SK-N-SH (cell line): ENCODE data around the gene TRMT44. TPM values are rescaled to one million over a fixed set of nuclear protein-coding genes. Genes with fewer than 3 reads are reported as not detected.

Experiments used
- CTCF ChIA-PET: fragments of 300-600, 350-600 bp; formaldehyde crosslinking; extraction: SDS; loops from one replicate; lab custom pipeline; 2021; lab: Yijun Ruan, JAX
- POLR2A ChIA-PET: fragments of 350-600 bp; sonication (Branson Sonifier 250); formaldehyde crosslinking; extraction: SDS; loops from one replicate; lab custom pipeline; 2020; ENCODE audit warnings: antibody characterized with exemption, inconsistent platforms; lab: Yijun Ruan, JAX
- DNase-seq: peaks from one replicate; pipeline ENCODE4 v3.0.0; 2012
- H2AFZ ChIP-seq: fragments of 200-600 bp; sonication (generic); 2 replicates; pipeline ENCODE4 v1.8.1; 2016; ENCODE audit warnings: antibody characterized with exemption, mild to moderate bottlenecking, low read depth
- H3F3A ChIP-seq: fragments of 200-600 bp; sonication (generic); replicated peaks from 2 replicates; pipeline ENCODE3; 2016; ENCODE audit warnings: antibody characterized with exemption, mild to moderate bottlenecking; ENCODE audit not compliant: insufficient read depth
- H3K27ac ChIP-seq, 2 experiments: fragments of 200-500 bp in 1 of 2; fragments of 200-600 bp in 1 of 2; sonication (Bioruptor generic) in 1 of 2; sonication (generic), shearing (Covaris generic) in 1 of 2; 2 replicates each; pipeline versions ENCODE4 v1.5.1 to v1.6.1; 2014 to 2016; ENCODE audit warnings: low read depth in 2 of 2, inconsistent platforms in 1 of 2, low read length in 1 of 2, mild to moderate bottlenecking in 1 of 2, mixed read lengths in 1 of 2
- H3K27me3 ChIP-seq: fragments of 200-600 bp; sonication (generic), shearing (Covaris generic); 2 replicates; pipeline ENCODE4 v1.6.1; 2016; ENCODE audit warnings: mixed run types; ENCODE audit not compliant: insufficient read depth
- H3K36me3 ChIP-seq, 2 experiments: fragments of 200-500 bp in 1 of 2; fragments of 200-600 bp in 1 of 2; sonication (Bioruptor generic) in 1 of 2; sonication (generic) in 1 of 2; replicated peaks in 1 of 2; 2 replicates each; pipeline versions ENCODE3 to v1.5.1; 2014 to 2016; ENCODE audit warnings: low read length in 1 of 2, mild to moderate bottlenecking in 1 of 2; ENCODE audit not compliant: insufficient read depth in 2 of 2, control insufficient read depth in 1 of 2
- H3K4me1 ChIP-seq, 2 experiments: fragments of 200-500 bp in 1 of 2; fragments of 200-600 bp in 1 of 2; sonication (Bioruptor generic) in 1 of 2; sonication (generic), shearing (Covaris generic) in 1 of 2; 2 replicates each; pipeline versions ENCODE4 v1.5.1 to v1.6.1; 2014 to 2016; ENCODE audit warnings: low read depth in 1 of 2, low read length in 1 of 2, mixed run types in 1 of 2; ENCODE audit not compliant: insufficient read depth in 2 of 2, control insufficient read depth in 1 of 2
- H3K4me2 ChIP-seq: fragments of 200-600 bp; sonication (generic), shearing (Covaris generic); 2 replicates; pipeline ENCODE4 v1.6.1; 2017; ENCODE audit warnings: mixed run types
- H3K4me3 ChIP-seq, 2 experiments: fragments of 200-500 bp in 1 of 2; fragments of 200-600 bp in 1 of 2; sonication (Bioruptor generic) in 1 of 2; sonication (generic), shearing (Covaris generic) in 1 of 2; 2 replicates each; pipeline versions ENCODE4 v1.5.1 to v1.8.1; 2014 to 2016; ENCODE audit warnings: low read depth in 2 of 2, inconsistent platforms in 1 of 2, low read length in 1 of 2, mild to moderate bottlenecking in 1 of 2, mixed read lengths in 1 of 2, moderate library complexity in 1 of 2
- H3K79me2 ChIP-seq: fragments of 200-600 bp; sonication (generic); 2 replicates; pipeline ENCODE4 v1.8.1; 2017; ENCODE audit warnings: mild to moderate bottlenecking; ENCODE audit not compliant: insufficient read depth
- H3K9ac ChIP-seq: fragments of 200-600 bp; sonication (generic); 2 replicates; pipeline ENCODE4 v1.6.1; 2017; ENCODE audit warnings: mixed run types
- H3K9me2 ChIP-seq: fragments of 200-600 bp; sonication (generic); 2 replicates; pipeline ENCODE4 v1.6.1; 2017; ENCODE audit warnings: mixed run types
- H3K9me3 ChIP-seq: fragments of 200-600 bp; sonication (generic); 2 replicates; pipeline ENCODE4 v1.6.1; 2017; ENCODE audit warnings: mixed run types, mild to moderate bottlenecking, moderate library complexity
- H4K20me1 ChIP-seq: fragments of 200-600 bp; sonication (generic); 2 replicates; pipeline ENCODE4 v1.6.1; 2017; ENCODE audit warnings: mild to moderate bottlenecking, mixed run types; ENCODE audit not compliant: insufficient read depth
- CTCF ChIP-seq: fragments of 200-600 bp; sonication (generic); IDR thresholded peaks from 2 replicates; pipeline ENCODE4 v1.6.1; 2017; ENCODE audit warnings: antibody characterized with exemption, mild to moderate bottlenecking, moderate library complexity
- EP300 ChIP-seq, 2 experiments: IDR thresholded peaks; 2 replicates each; pipeline versions ENCODE4 v1.4.0 to v1.6.1; 2012; ENCODE audit warnings: borderline replicate concordance in 1 of 2, low read depth in 1 of 2, low read length in 1 of 2
- EZH2phosphoT487 ChIP-seq: fragments of 200-600 bp; sonication (generic); IDR thresholded peaks from 2 replicates; pipeline ENCODE4 v1.6.1; 2017; ENCODE audit warnings: low read depth, mixed run types, mild to moderate bottlenecking, antibody characterized with exemption, moderate library complexity, borderline replicate concordance
- FOXJ3 ChIP-seq: sonication (generic); formaldehyde crosslinking; IDR thresholded peaks from 2 replicates; pipeline ENCODE4 v1.5.1; 2020; ENCODE audit warnings: mild to moderate bottlenecking, missing genetic modification reagents
- GABPA ChIP-seq: IDR thresholded peaks from 2 replicates; pipeline ENCODE4 v1.4.0; 2012; ENCODE audit warnings: low read depth, mild to moderate bottlenecking
- GATA2 ChIP-seq: sonication (generic); formaldehyde crosslinking; IDR thresholded peaks from 2 replicates; pipeline ENCODE4 v1.5.0; 2020; ENCODE audit warnings: mild to moderate bottlenecking, missing genetic modification reagents
- IRF3 ChIP-seq: fragments of 150-350 bp; IDR thresholded peaks from 2 replicates; pipeline ENCODE4 v1.6.1; 2016; ENCODE audit warnings: mild to moderate bottlenecking, low read depth, low read length
- JUND ChIP-seq: IDR thresholded peaks from 2 replicates; pipeline ENCODE4 v1.4.0; 2012
- MXI1 ChIP-seq: IDR thresholded peaks from 2 replicates; pipeline ENCODE4 v1.6.1; 2012; ENCODE audit warnings: mild to moderate bottlenecking, low read depth, low read length, improper control_type of control experiment
- NFIC ChIP-seq: IDR thresholded peaks from 2 replicates; pipeline ENCODE4 v1.4.0; 2012; ENCODE audit warnings: borderline replicate concordance
- POLR2AphosphoS5 ChIP-seq: IDR thresholded peaks from 2 replicates; pipeline ENCODE4 v1.6.1; 2012; ENCODE audit warnings: low read depth, low read length
- RAD21 ChIP-seq: IDR thresholded peaks from 2 replicates; pipeline ENCODE4 v1.6.1; 2012; ENCODE audit warnings: mild to moderate bottlenecking, low read length
- RCOR1 ChIP-seq: fragments of 150-350 bp; IDR thresholded peaks from 2 replicates; pipeline ENCODE4 v1.6.1; 2017; ENCODE audit warnings: antibody characterized with exemption, low read length
- REST ChIP-seq: IDR thresholded peaks from 2 replicates; pipeline ENCODE4 v1.6.1; 2012; ENCODE audit warnings: mild to moderate bottlenecking, low read depth, low read length, moderate library complexity
- RFX5 ChIP-seq: IDR thresholded peaks from 2 replicates; pipeline ENCODE4 v1.6.1; 2012; ENCODE audit warnings: mild to moderate bottlenecking, improper control_type of control experiment, low read length
- RXRA ChIP-seq: IDR thresholded peaks from 2 replicates; pipeline ENCODE4 v1.4.0; 2012; ENCODE audit warnings: low read depth, mild to moderate bottlenecking, borderline replicate concordance
- TAF1 ChIP-seq: IDR thresholded peaks from 2 replicates; pipeline ENCODE4 v1.6.1; 2012; ENCODE audit warnings: low read depth, mild to moderate bottlenecking, low read length, moderate library complexity, borderline replicate concordance
- USF2 ChIP-seq: fragments of 150-350 bp; IDR thresholded peaks from 2 replicates; pipeline ENCODE4 v1.6.1; 2017; ENCODE audit warnings: antibody characterized with exemption, low read length, low read depth, borderline replicate concordance
- WGBS: methylation state at CpG from one replicate; pipeline ENCODE4 v1.1.6; 2017; ENCODE audit warnings: low lambda C conversion rate; 5-methylcytosine and 5-hydroxymethylcytosine counted together
- polyA plus RNA-seq, 3 experiments: library from polyadenylated mRNA; depleted of rRNA; stranded (reverse); fragments of >200 nt; gene quantifications; 2 replicates each; pipeline ENCODE4 v1.2.3, GENCODE V29; 2012
- TF ChIP-seq, protein P1 (sequence below): IDR thresholded peaks from 2 replicates; pipeline ENCODE4 v1.4.0; 2012; ENCODE audit warnings: low read depth, borderline replicate concordance

TRMT44 gene
- polyA plus RNA-seq, 1 of the 3 experiments (the other 2 are of a cell fraction): 6.0 TPM

GRCh38 chr4:8472689-8473197 is 32.2 kb downstream of the TRMT44 start:
- Histone ChIP-seq H3K27me3 (no peaks in the 10 kb centered on the region), H3K9ac (no peak overlapping the region), H2AFZ (no peak overlapping the region), H3K79me2 (no peaks in the 10 kb centered on the region), H3K4me1 (no peaks in the 10 kb centered on the region), H3K4me3 (no peak overlapping the region), H3K9me3 (no peaks in the 10 kb centered on the region), H3K36me3 (peaks cover 3 to 28% of the 10 kb centered on the region in 2 experiments), H3K9me2 (no peaks in the 10 kb centered on the region), H3F3A (peaks cover 5% of the 10 kb centered on the region), H3K27ac (no peak overlapping the region), H4K20me1 (no peaks in the 10 kb centered on the region), H3K4me2 (no peak overlapping the region)
- ChIA-PET CTCF (interaction anchor here (0.6 to 2.7 kb wide), 5 partner anchors 117 to 445 kb away, joined by 3 to 11 read pairs (median 3); no protein-coding TSS in a partner anchor), POLR2A (no interaction called here)
- TF ChIP-seq USF2: no peak
- TF ChIP-seq REST: no peak
- TF ChIP-seq RFX5: no peak
- TF ChIP-seq, protein P1, sequence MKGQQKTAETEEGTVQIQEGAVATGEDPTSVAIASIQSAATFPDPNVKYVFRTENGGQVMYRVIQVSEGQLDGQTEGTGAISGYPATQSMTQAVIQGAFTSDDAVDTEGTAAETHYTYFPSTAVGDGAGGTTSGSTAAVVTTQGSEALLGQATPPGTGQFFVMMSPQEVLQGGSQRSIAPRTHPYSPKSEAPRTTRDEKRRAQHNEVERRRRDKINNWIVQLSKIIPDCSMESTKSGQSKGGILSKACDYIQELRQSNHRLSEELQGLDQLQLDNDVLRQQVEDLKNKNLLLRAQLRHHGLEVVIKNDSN: no peak
- TF ChIP-seq RAD21: no peak
- TF ChIP-seq MXI1: no peak
- no peak for TF ChIP-seq POLR2AphosphoS5
- no peak for TF ChIP-seq GATA2
- TF ChIP-seq TAF1: no peak
- TF ChIP-seq EZH2phosphoT487: no peak
- TF ChIP-seq IRF3: no peak
- TF ChIP-seq NFIC: no peak
- TF ChIP-seq RCOR1: no peak
- no peak for TF ChIP-seq CTCF
- TF ChIP-seq GABPA: no peak
- no peak for TF ChIP-seq EP300 (IDR thresholded peaks at IDR 0.05; ENCODE audit: borderline replicate concordance in 1 of 2, low read depth in 1 of 2, low read length in 1 of 2)
- TF ChIP-seq RXRA: no peak
- TF ChIP-seq JUND: no peak
- no peak for TF ChIP-seq FOXJ3 (CRISPR knock-in tag)
- 93% methylated on average over 6 of the region's 7 CpGs for WGBS
- no peak for DNase-seq
